GM18520 (cell line): ENCODE measurements around the gene ZBTB47.

Experiments
- ATAC-seq: cut with Tn5 transposase; IDR thresholded peaks from one replicate; pipeline ENCODE4 v1.9.1; 2021; ENCODE audit not compliant: unreplicated experiment

The ZBTB47 gene

DNA sequence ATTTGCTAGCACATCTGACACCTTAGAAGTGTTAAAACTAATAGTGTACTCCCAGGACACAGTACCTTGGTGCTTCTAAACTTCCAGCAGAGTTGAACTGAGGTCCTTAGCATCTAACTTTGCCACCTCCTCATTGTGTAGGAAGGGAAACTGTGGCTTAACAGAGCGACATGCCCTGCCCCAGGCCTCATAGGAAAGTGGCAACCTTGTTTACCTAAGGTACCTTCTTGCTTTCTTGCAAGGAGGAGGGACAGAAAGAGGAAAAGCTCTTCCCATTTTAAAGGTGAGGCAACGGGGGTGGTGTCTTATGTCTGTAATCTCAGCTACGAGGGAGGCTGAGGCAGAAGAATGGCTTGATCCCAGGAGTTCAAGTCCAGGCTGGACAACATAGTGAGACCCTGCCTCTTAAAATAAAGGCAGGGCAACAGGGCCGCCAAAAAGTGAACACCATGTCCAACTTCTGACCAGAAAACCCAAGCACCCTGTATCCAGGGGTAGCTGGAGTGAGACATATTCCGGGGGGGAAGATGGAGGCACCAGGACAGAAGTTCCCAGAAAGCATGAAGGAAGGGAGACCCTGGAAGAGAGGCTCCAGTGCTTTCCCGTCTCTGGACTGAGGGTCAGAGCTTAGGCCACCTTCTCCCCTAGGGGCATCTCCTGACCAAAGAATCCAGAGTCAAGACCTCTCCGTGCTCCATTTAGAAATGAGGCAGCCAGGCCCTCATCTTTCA, 31.3 kb downstream of the ZBTB47 start:
- ATAC-seq = no peak

DNA sequence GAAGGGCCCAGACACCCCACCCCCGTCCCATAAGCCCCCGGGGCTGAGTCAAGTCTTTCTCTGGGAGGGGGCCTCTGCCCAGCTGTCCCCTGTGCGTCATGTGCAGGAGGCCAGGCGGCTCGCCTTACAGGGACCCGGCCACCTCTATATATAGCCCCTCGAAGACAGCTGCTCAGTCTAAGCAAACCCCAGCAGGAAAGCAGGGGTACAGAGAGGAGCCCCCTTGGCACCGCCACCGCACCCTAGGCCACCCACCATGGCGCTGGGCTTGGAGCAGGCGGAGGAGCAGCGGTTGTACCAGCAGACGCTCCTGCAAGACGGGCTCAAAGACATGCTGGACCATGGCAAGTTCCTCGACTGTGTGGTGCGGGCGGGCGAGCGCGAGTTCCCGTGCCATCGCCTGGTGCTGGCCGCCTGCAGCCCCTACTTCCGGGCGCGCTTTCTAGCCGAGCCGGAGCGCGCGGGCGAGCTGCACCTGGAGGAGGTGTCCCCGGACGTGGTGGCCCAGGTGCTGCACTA, 31.9 kb downstream of the ZBTB47 start, which contains the start of gene KLHL40:
KLHL40 (plus strand) TSS at position 175 of the 519 bp plus-strand sequence; CDS start at position 257, 82 bp downstream.
- ATAC-seq = no peak

- no peak for ATAC-seq
Observed at GRCh38 chr3:42685891-42686820, 32.7 kb downstream of the ZBTB47 start.

DNA sequence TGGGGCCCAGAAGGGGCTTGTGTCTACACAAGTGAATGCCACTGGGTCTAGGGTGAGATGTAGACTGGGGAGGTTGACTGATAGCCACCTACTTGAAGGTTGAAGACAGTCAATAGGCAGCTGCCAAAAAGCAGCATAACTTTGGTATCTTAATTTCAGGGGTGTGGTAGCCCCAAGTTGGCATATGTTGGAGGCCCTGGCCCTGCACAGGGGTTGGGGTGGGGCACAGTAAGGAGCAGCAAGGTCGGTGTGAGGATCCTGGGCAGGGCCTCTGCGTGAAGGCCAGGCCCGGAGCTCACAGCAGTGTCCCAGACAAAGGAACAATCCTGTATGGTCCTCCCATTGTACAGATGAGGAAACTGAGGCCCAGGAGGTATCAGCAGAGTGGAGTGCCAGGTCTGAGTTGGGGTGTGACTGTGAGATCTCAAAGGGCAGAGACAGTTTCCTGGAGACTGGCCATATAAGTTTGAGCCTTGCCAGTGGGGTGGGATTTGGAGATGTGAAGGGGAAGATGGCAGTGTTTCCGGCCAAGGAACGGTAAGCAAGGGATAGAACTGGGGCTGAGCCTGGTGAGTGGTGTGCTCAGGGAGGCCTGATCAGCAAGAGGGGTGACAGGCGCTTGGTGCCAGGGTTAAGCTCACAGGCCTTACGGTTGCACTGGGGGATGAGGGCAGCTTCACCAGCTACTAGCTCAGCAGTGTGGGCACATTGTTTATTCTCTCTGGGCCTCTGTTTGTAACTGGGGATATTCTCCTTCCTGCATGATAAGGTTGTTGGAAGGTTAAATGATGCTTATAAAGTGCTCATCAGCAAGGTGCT, 33.5 kb downstream of the ZBTB47 start:
- no peak for ATAC-seq

- ATAC-seq = no peak
Observed at GRCh38 chr3:42688016-42688415, 34.5 kb downstream of the ZBTB47 start.

- no peak for ATAC-seq
Observed at GRCh38 chr3:42688487-42689420, 35.3 kb downstream of the ZBTB47 start.

DNA sequence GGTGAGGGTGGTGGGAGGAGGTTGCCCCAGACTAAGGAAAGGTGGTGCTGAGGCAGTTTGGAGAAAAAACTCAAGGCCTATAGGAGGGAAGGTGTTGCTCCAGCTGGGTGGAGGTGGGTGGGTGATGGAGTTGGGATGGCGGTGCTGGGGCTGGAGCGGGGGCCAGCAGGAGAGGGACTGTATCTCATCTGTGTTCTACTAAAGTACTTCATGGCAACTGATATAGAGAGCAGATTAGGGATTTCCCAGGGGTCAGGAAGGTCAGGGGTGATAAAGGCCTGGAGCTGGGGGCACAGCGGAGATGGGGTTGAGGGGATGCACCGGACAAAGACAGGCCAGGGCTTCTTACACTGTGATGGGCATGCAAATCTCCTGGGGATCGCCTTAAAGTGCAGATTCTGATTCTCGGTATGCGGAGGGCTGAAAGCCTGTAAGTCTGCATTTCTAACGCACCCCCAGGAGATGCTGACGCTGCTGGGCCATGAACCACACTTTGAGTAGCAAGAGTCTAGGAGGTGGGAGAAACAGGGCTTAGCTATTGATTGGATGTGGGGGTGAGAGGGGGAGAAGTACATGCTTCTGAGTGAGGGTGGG, 36.0 kb downstream of the ZBTB47 start:
- ATAC-seq = no peak

DNA sequence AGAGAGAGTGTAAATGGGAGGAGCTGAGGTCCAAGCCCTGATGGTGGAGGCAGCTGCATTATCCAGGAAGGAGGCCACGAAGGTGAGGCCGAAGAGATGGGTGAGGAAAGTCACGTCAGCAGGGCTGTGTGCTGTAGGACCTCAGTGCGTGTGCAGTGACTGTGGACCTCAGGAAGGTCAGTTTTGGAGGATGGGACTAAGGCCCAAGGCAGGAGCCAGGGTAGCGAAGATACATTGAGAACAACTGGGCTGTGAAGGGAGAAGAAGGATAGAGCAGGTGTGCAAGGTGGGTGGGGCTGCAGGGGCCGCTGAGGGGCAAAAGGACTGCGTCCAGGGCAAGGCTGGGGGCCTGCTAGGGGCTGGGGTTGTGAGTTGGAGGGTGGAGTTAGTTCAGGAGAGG, 36.7 kb downstream of the ZBTB47 start:
- ATAC-seq = no peak

- ATAC-seq = no peak
Observed at GRCh38 chr3:42690766-42691680, 37.5 kb downstream of the ZBTB47 start.

- ATAC-seq = no peak
Observed at GRCh38 chr3:42691816-42692666, 38.5 kb downstream of the ZBTB47 start.

DNA sequence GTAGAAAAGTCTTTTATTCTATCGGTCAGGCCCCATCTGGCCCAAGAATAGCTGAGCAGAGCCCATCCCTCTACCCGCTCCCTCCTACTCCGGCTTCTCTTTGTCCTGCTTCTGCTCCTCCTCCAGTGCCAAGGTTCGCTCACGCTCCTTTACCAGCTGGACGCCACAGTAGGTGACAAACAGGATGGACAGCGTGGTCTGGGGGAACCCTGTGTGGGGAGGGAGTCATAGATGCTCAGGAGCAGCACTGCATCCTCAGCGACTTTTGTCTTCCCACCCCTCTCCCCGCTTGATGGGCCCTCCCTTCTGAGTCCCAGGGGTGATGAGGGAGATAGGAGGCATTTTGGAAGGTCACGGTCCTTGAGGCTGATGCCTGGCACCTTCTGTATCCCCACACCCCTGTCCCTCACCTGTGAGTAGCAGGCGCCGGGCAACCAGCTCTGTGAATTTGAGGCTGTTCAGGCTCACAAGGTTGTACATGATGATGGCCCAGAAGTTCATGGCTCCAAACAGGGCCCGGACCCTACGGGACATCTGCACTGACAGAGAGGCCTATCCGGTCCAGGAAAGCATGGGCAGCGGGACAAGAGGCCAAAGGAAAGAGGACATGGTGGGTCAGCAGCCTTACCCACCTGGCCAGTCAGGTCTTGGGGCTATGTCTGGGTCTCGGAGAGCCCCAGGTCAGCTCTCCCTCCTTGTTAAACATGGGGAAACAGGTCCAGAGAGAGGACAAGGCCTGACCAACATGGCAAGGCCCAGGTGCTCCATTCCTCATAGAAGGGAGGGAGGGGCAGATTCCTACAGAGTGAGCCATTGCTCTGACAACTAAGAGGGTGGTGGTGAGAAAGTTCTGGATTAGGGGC, 39.4 kb downstream of the ZBTB47 start:
- no peak for ATAC-seq

GRCh38 chr3:42693530-42693930, 40.0 kb downstream of the ZBTB47 start:
- no peak for ATAC-seq

- no peak for ATAC-seq
Observed at GRCh38 chr3:42694366-42694765, 40.9 kb downstream of the ZBTB47 start.

DNA sequence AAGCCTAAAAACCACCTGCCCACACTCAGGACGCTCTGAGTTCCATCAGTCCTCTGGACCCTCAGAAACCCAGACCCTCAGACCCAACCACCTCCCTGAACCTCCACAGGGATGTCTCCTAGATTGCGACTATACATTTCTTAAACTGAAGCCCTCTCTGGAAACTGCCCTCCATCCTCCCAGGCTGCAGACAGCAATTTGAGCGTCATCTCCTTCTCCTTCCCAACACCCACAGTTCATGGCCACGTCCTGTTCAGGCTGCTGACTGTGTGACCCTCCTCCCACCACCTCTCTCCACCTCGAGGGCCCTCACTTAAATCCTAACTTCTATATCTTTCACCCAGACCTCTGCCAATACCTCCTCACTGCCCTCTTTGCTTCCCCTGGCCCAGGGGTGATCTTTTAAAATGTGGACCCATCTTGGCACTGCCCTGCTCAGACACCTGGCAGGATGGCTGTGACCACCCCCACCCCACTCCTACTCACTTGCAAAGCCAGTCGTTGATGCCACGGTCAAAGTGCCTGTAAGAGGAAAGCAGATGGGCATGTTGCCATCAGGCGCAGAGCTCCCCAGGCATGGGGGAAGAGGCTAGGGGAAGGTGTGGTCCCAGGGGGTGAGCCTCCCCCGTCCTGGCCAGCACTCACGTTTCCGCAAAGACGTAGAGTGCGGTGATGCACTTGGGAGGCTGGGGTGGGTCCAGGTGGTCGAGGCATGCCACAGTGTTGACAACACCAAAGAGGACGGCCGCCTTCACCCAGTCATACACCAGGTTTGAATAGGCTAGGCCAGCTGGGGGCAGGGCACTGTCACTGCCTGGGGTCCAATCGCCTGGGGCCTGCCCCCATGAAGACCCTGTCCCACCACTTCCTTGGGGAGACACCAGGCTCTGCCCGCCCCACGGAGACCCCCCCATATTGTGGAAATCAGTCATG, 43.1 kb downstream of the ZBTB47 start:
- no peak for ATAC-seq

- no peak for ATAC-seq
Observed at GRCh38 chr3:42697289-42698051, 44.0 kb downstream of the ZBTB47 start.
